Progenitor cell of endocrine pancreas (in vitro differentiated cells): ENCODE results near the gene SLC39A3. TPM values are rescaled to one million over a fixed set of nuclear protein-coding genes. Genes with fewer than 3 reads are reported as not detected.

Source experiments
- DNase-seq: peaks from one replicate; pipeline ENCODE4 v3.0.0; 2021; ENCODE audit warnings: low spot score; ENCODE audit not compliant: unreplicated experiment
- H3K27ac Mint-ChIP-seq: 2 replicates; pipeline ENCODE4 v1.8.0; 2021; ENCODE audit warnings: mild to moderate bottlenecking, moderate library complexity, mixed read lengths
- H3K27me3 Mint-ChIP-seq: 2 replicates; pipeline ENCODE4 v1.8.0; 2021; ENCODE audit warnings: mixed read lengths
- H3K36me3 Mint-ChIP-seq: 2 replicates; pipeline ENCODE4 v1.8.0; 2022; ENCODE audit warnings: mixed read lengths; ENCODE audit not compliant: insufficient read depth
- H3K4me1 Mint-ChIP-seq: 2 replicates; pipeline ENCODE4 v1.8.0; 2021; ENCODE audit warnings: low read depth, mixed read lengths
- H3K4me3 Mint-ChIP-seq: 2 replicates; pipeline ENCODE4 v1.8.0; 2021; ENCODE audit warnings: low read depth, mild to moderate bottlenecking, moderate library complexity, mixed read lengths
- H3K9me3 Mint-ChIP-seq: 2 replicates; pipeline ENCODE4 v1.8.0; 2021; ENCODE audit warnings: low read depth, mixed read lengths
- total RNA-seq: library from RNA; stranded (reverse); gene quantifications from 2 replicates; pipeline ENCODE4 v1.2.1, GENCODE V29; 2021
- TF ChIP-seq, protein P1 (sequence below): fragments of 200-600 bp; sonication (generic); IDR thresholded peaks from one replicate; pipeline ENCODE4 v1.5.0; 2021; ENCODE audit warnings: antibody characterized with exemption, mild to moderate bottlenecking; ENCODE audit not compliant: unreplicated experiment

Gene SLC39A3
- total RNA-seq, 1 donor from 2014 or later, result 23.8 TPM

DNA sequence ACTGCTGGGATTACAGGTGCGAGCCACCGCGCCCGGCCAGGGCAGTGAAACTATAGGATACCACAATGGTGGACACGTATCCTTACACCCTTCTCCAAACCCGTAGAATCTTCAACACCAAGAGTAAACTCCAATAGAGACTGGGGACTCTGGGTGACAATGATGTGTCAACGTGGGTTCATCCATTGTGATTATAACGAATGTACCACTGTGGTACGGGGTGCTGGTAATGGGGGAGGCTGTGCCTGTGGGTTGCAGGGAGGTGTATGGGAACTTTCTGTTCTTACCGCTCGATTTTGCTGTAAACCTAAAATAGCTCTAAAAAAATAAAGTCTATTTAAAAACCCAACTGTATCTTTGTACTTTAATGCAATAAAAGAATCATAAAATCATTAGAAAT, 49.0 kb downstream of the SLC39A3 start:
- no peak overlapping the region for H3K4me3 Mint-ChIP-seq
- H3K27ac Mint-ChIP-seq, result no peak overlapping the region
- peaks cover 1% of the 10 kb centered on the region for H3K4me1 Mint-ChIP-seq
- peaks cover 3% of the 10 kb centered on the region for H3K9me3 Mint-ChIP-seq
- TF ChIP-seq, protein P1, sequence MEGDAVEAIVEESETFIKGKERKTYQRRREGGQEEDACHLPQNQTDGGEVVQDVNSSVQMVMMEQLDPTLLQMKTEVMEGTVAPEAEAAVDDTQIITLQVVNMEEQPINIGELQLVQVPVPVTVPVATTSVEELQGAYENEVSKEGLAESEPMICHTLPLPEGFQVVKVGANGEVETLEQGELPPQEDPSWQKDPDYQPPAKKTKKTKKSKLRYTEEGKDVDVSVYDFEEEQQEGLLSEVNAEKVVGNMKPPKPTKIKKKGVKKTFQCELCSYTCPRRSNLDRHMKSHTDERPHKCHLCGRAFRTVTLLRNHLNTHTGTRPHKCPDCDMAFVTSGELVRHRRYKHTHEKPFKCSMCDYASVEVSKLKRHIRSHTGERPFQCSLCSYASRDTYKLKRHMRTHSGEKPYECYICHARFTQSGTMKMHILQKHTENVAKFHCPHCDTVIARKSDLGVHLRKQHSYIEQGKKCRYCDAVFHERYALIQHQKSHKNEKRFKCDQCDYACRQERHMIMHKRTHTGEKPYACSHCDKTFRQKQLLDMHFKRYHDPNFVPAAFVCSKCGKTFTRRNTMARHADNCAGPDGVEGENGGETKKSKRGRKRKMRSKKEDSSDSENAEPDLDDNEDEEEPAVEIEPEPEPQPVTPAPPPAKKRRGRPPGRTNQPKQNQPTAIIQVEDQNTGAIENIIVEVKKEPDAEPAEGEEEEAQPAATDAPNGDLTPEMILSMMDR, result no peak
- H3K27me3 Mint-ChIP-seq, result no peaks in the 10 kb centered on the region
- DNase-seq, result no peak
- peaks cover 2% of the 10 kb centered on the region for H3K36me3 Mint-ChIP-seq

DNA sequence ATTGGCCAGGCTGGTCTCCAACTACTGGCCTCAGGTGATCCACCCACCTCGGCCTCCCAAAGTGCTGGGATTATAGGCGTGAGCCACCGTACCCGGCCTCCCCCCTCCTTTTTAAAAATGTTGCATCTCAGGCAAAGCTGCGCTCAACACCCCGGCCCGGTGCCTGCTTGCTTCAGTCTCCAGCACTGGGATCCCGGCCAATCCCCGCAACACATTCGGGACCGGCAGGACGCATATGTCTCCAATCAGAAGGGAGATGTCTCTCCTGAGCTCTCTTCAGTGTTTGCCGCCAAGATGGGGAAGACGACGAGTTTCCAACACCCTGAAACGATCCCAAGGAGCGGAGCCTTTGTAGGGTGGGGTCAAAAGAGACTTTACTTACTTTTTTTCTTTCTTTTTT, 53.5 kb downstream of the SLC39A3 start:
- Mint-ChIP-seq H3K4me3 (no peak overlapping the region), H3K9me3 (peaks cover 3% of the 10 kb centered on the region), H3K4me1 (no peaks in the 10 kb centered on the region), H3K27ac (no peak overlapping the region), H3K27me3 (no peaks in the 10 kb centered on the region), H3K36me3 (peaks cover 4% of the 10 kb centered on the region)
- no peak for DNase-seq
- TF ChIP-seq, protein P1, result no peak

- Mint-ChIP-seq H3K4me3 (no peak overlapping the region), H3K36me3 (peaks cover 4% of the 10 kb centered on the region), H3K27ac (peak overlapping the region; percentile 87), H3K4me1 (no peaks in the 10 kb centered on the region), H3K9me3 (peaks cover 3% of the 10 kb centered on the region), H3K27me3 (no peaks in the 10 kb centered on the region)
- TF ChIP-seq, protein P1, result no peak
- DNase-seq, result no peak
Observed at GRCh38 chr19:2685204-2685704, 54.6 kb downstream of the SLC39A3 start.

- no peak for DNase-seq
- Mint-ChIP-seq H3K27me3 (no peaks in the 10 kb centered on the region), H3K9me3 (peaks cover 6% of the 10 kb centered on the region), H3K4me1 (no peaks in the 10 kb centered on the region), H3K36me3 (peaks cover 5% of the 10 kb centered on the region), H3K4me3 (no peak overlapping the region), H3K27ac (no peak overlapping the region)
- TF ChIP-seq, protein P1, result no peak
Observed at GRCh38 chr19:2683430-2684003, 56.3 kb downstream of the SLC39A3 start.

Other genes with a start within 250 kb of the SLC39A3 start
- 9.9 and 11.3 TPM in 2 replicates for gene GNG7, start 37.3 kb downstream of the SLC39A3 start, total RNA-seq
- gene DIRAS1, start 18.6 kb downstream of the SLC39A3 start, total RNA-seq, result 8.6 and 10.8 TPM in 2 replicates
- 74.1 and 77.5 TPM in 2 replicates for gene SGTA, start 43.3 kb upstream of the SLC39A3 start, total RNA-seq
- 103 and 108 TPM in 2 replicates for gene THOP1, start 45.5 kb upstream of the SLC39A3 start, total RNA-seq
- gene ZNF554, start 79.9 kb upstream of the SLC39A3 start, total RNA-seq, result 12.1 and 14.1 TPM in 2 replicates
- 13.3 and 13.7 TPM in 2 replicates for gene ZNF555, start 101.5 kb upstream of the SLC39A3 start, total RNA-seq
- gene ZNF556, start 127.3 kb upstream of the SLC39A3 start, total RNA-seq, result not detected in 2 replicates
- gene ZNF57, start 160.9 kb upstream of the SLC39A3 start, total RNA-seq, result 3.8 and 5.3 TPM in 2 replicates
- gene ZNF77, start 205.0 kb upstream of the SLC39A3 start, total RNA-seq, result 6.3 and 7.1 TPM in 2 replicates
- 18.4 and 21.0 TPM in 2 replicates for gene TLE6, start 237.5 kb upstream of the SLC39A3 start, total RNA-seq